SK-N-SH treated with all-trans-retinoic acid at 6 μM for 48 hours (cell line): Measurements from ENCODE around the gene PCDHB6.

Source experiments
- ATAC-seq: fragments of 200-7000 bp; cut with Tn5 transposase; 3 replicates; pipeline ENCODE4 v1.9.1; 2020; ENCODE audit warnings: mild to moderate bottlenecking, moderate library complexity
- ARNTL ChIP-seq: fragments of 450-650 bp; formaldehyde crosslinking; IDR thresholded peaks from 2 replicates; pipeline ENCODE4 v1.5.0; 2020; ENCODE audit warnings: low read depth, mild to moderate bottlenecking, moderate library complexity, borderline replicate concordance
- BACH2 ChIP-seq: fragments of 250-450 bp; sonication (Bioruptor Pico); IDR thresholded peaks from 2 replicates; pipeline ENCODE4 v1.9.0; 2021; ENCODE audit warnings: mild to moderate bottlenecking, borderline replicate concordance
- CREB5 ChIP-seq: fragments of 250-450 bp; sonication (Bioruptor Pico); IDR thresholded peaks from 2 replicates; pipeline ENCODE4 v1.5.1; 2020; ENCODE audit warnings: low read depth, mild to moderate bottlenecking, moderate library complexity
- CSDC2 ChIP-seq: fragments of 250-450 bp; sonication (Bioruptor Pico); IDR thresholded peaks from 2 replicates; pipeline ENCODE4 v1.5.0; 2020; ENCODE audit warnings: mild to moderate bottlenecking, moderate library complexity
- CSRNP3 ChIP-seq: fragments of 250-450 bp; sonication (Bioruptor Pico); IDR thresholded peaks from 2 replicates; pipeline ENCODE4 v1.5.1; 2021; ENCODE audit warnings: mild to moderate bottlenecking, moderate library complexity
- ESRRG ChIP-seq: fragments of 250-450 bp; sonication (Bioruptor Pico); IDR thresholded peaks from 2 replicates; pipeline ENCODE4 v1.6.1; 2021; ENCODE audit warnings: mild to moderate bottlenecking
- GLIS3 ChIP-seq: fragments of 250-450 bp; sonication (Bioruptor Pico); IDR thresholded peaks from 2 replicates; pipeline ENCODE4 v1.5.0; 2020; ENCODE audit warnings: mild to moderate bottlenecking, moderate library complexity
- ISL1 ChIP-seq: fragments of 250-450 bp; sonication (Bioruptor Pico); IDR thresholded peaks from 2 replicates; pipeline ENCODE4 v2.1.2; 2022; ENCODE audit warnings: mild to moderate bottlenecking, moderate library complexity
- OSR1 ChIP-seq: fragments of 250-450 bp; sonication (Bioruptor Pico); IDR thresholded peaks from 2 replicates; pipeline ENCODE4 v1.8.0; 2022; ENCODE audit warnings: moderate library complexity, mild to moderate bottlenecking, inconsistent platforms
- POU6F1 ChIP-seq: fragments of 250-450 bp; sonication (Bioruptor Pico); IDR thresholded peaks from 2 replicates; pipeline ENCODE4 v1.8.0; 2021; ENCODE audit warnings: low read depth, mild to moderate bottlenecking, moderate library complexity, borderline replicate concordance
- PPARA ChIP-seq: fragments of 250-450 bp; sonication (Bioruptor Pico); IDR thresholded peaks from 2 replicates; pipeline ENCODE4 v1.5.0; 2020; ENCODE audit warnings: mild to moderate bottlenecking, borderline replicate concordance
- RARB ChIP-seq: fragments of 250-450 bp; sonication (Bioruptor Pico); IDR thresholded peaks from 2 replicates; pipeline ENCODE4 v1.8.0; 2021; ENCODE audit warnings: mild to moderate bottlenecking, moderate library complexity
- TCF4 ChIP-seq: fragments of 250-450 bp; sonication (Bioruptor Pico); IDR thresholded peaks from 2 replicates; pipeline ENCODE4 v1.8.0; 2021; ENCODE audit warnings: mild to moderate bottlenecking, moderate library complexity, borderline replicate concordance
- TOX ChIP-seq: fragments of 250-450 bp; sonication (Bioruptor Pico); IDR thresholded peaks from 2 replicates; pipeline ENCODE4 v1.8.0; 2021; ENCODE audit warnings: mild to moderate bottlenecking, moderate library complexity, borderline replicate concordance
- TSHZ2 ChIP-seq: fragments of 250-450 bp; sonication (Bioruptor Pico); IDR thresholded peaks from 2 replicates; pipeline ENCODE4 v1.5.0; 2020; ENCODE audit warnings: mild to moderate bottlenecking, moderate library complexity
- ZC3H10 ChIP-seq: fragments of 250-450 bp; sonication (Bioruptor Pico); IDR thresholded peaks from 2 replicates; pipeline ENCODE4 v1.5.1; 2021; ENCODE audit warnings: mild to moderate bottlenecking, moderate library complexity
- ZFP3 ChIP-seq: fragments of 250-450 bp; sonication (Bioruptor Pico); IDR thresholded peaks from 2 replicates; pipeline ENCODE4 v1.5.0; 2020; ENCODE audit warnings: mild to moderate bottlenecking, moderate library complexity
- ZFP30 ChIP-seq: fragments of 450-650 bp; formaldehyde crosslinking; IDR thresholded peaks from 2 replicates; pipeline ENCODE4 v1.5.0; 2022; ENCODE audit warnings: mild to moderate bottlenecking, moderate library complexity
- ZNF565 ChIP-seq: fragments of 450-650 bp; formaldehyde crosslinking; conservative IDR thresholded peaks from 2 replicates; pipeline ENCODE4 v1.5.0; 2020; ENCODE audit warnings: low read depth, mild to moderate bottlenecking, moderate library complexity
- ZNF70 ChIP-seq: fragments of 450-650 bp; formaldehyde crosslinking; IDR thresholded peaks from 2 replicates; pipeline ENCODE4 v1.5.0; 2020; ENCODE audit warnings: mild to moderate bottlenecking, moderate library complexity
- ZNF8 ChIP-seq: fragments of 450-650 bp; formaldehyde crosslinking; IDR thresholded peaks from 2 replicates; pipeline ENCODE4 v1.5.0; 2020; ENCODE audit warnings: mild to moderate bottlenecking, moderate library complexity

PCDHB6 gene

GRCh38 chr5:141149812-141150211, at the start of gene PCDHB6:
TSS of gene PCDHB6 (plus strand) at chr5:141150057. CDS start at chr5:141150258, 201 bp downstream.
- peak; percentile 93 for ATAC-seq

GRCh38 chr5:141100243-141100805, 49.5 kb upstream of the PCDHB6 start, which contains the start of gene PCDHB3:
TSS of gene PCDHB3 (plus strand) at chr5:141100473. CDS start at chr5:141100650, 177 bp downstream.
- ATAC-seq: peak; percentile 86
- TF ChIP-seq GLIS3 (CRISPR knock-in tag): no peak
- no peak for TF ChIP-seq CSRNP3 (CRISPR knock-in tag)
- no peak for TF ChIP-seq ARNTL (CRISPR knock-in tag)
- TF ChIP-seq BACH2: no peak
- TF ChIP-seq ZNF8: no peak
- no peak for TF ChIP-seq TCF4 (CRISPR knock-in tag)
- no peak for TF ChIP-seq CSDC2 (CRISPR knock-in tag)
- no peak for TF ChIP-seq ISL1
- TF ChIP-seq PPARA: no peak
- TF ChIP-seq POU6F1 (CRISPR knock-in tag): no peak
- TF ChIP-seq CREB5 (CRISPR knock-in tag): no peak
- no peak for TF ChIP-seq RARB (CRISPR knock-in tag)
- no peak for TF ChIP-seq ZC3H10 (CRISPR knock-in tag)
- TF ChIP-seq ZFP30 (CRISPR knock-in tag): no peak
- no peak for TF ChIP-seq ZFP3 (CRISPR knock-in tag)

More at GRCh38 chr5:141149812-141150211, at the start of gene PCDHB6:
- TF ChIP-seq TCF4 (CRISPR knock-in tag) (no peak), OSR1 (CRISPR knock-in tag) (no peak), GLIS3 (CRISPR knock-in tag) (no peak), ZFP30 (CRISPR knock-in tag) (no peak), TSHZ2 (no peak), PPARA (no peak), ZNF565 (CRISPR knock-in tag) (no peak)
- TF ChIP-seq, all 23 proteins: peak for 0

GRCh38 chr5:141101059-141101458, 48.8 kb upstream of the PCDHB6 start:
- no peak for ATAC-seq
- TF ChIP-seq POU6F1 (CRISPR knock-in tag) (no peak), ARNTL (CRISPR knock-in tag) (no peak), ZFP30 (CRISPR knock-in tag) (no peak), RARB (CRISPR knock-in tag) (no peak), TOX (no peak), ZNF565 (CRISPR knock-in tag) (no peak), CREB5 (CRISPR knock-in tag) (no peak), TSHZ2 (no peak), GLIS3 (CRISPR knock-in tag) (no peak), ZFP3 (CRISPR knock-in tag) (no peak), BACH2 (no peak), OSR1 (CRISPR knock-in tag) (no peak), TCF4 (CRISPR knock-in tag) (no peak), ESRRG (CRISPR knock-in tag) (no peak), ZNF70 (CRISPR knock-in tag) (no peak), CSDC2 (CRISPR knock-in tag) (no peak), CSRNP3 (CRISPR knock-in tag) (no peak)
